ENCODE data around the gene PPP5C.

DNA sequence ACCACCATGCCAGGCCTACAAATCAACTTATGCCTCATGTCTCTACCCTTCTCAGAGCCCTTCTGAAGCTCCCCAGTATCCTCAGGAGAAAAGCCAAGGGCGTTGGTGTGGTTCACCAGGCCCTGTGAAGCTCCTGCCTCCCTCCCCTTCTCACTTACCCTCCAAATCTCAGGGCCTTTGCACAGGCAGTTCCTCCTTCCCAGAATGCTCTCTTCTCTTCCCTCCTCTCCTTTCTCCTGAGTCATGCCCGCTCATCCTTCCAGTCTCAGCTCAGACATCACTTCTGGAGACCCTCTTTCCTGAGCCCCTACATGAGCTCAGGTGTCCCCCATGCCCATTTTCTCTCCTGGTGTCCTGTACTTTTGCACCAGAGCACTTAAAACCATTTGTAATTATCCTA is 29.5 kb upstream of the PPP5C start:
- TF ChIP-seq POLR2A (IDR thresholded peaks at IDR 0.05) (no peak), CTCF (IDR thresholded peaks at IDR 0.05) (no peak)

Data from lower leg skin (tissue), 3 donors.